Upper lobe of right lung (tissue), 1 donor: ENCODE data around the gene HS3ST2. TPM values are rescaled to one million over a fixed set of nuclear protein-coding genes. Genes with fewer than 3 reads are reported as not detected.

Experiments used
- ATAC-seq: fragments of 200-7000 bp; cut with Tn5 transposase; one replicate; pipeline ENCODE4 v1.9.1; 2020; ENCODE audit warnings: mild to moderate bottlenecking, moderate library complexity
- DNase-seq: peaks from one replicate; pipeline ENCODE4 v3.0.0-alpha.2; 2020
- H3K27ac ChIP-seq: fragments of 200-600 bp; one replicate; pipeline ENCODE4 v1.8.0; 2022
- H3K27me3 ChIP-seq: fragments of 200-600 bp; one replicate; pipeline ENCODE4 v1.8.0; 2022; ENCODE audit warnings: mild to moderate bottlenecking
- H3K36me3 ChIP-seq: fragments of 200-600 bp; one replicate; pipeline ENCODE4 v1.8.0; 2022
- H3K4me1 ChIP-seq: fragments of 200-600 bp; one replicate; pipeline ENCODE4 v1.8.0; 2022
- H3K4me3 ChIP-seq: fragments of 200-600 bp; one replicate; pipeline ENCODE4 v1.8.0; 2022; ENCODE audit warnings: mild to moderate bottlenecking
- H3K9me3 ChIP-seq: fragments of 200-600 bp; one replicate; pipeline ENCODE4 v1.8.0; 2022
- intact Hi-C: fragments of 100-400 bp; cut with DNase I; formaldehyde crosslinking; loops from one replicate; pipeline ENCODE4 v1.11.0; 2022
- total RNA-seq: library from RNA; stranded (reverse); fragmentation: NEBNext Ultra II Directional; extraction: Animal tissue kit (Norgen Biotek cat#: 25700); gene quantifications from one replicate; pipeline ENCODE4 v1.2.1, GENCODE V29; 2021
- TF ChIP-seq, protein P1 (sequence below): fragments of 200-600 bp; IDR thresholded peaks from one replicate; pipeline ENCODE4 v1.8.0; 2022; ENCODE audit warnings: antibody characterized with exemption
- donor health status: DM: no; HTN: yes; CAD: no; lungs with severe emphysema.

The HS3ST2 gene
- total RNA-seq, 1 donor from 2014 or later: 9.6 TPM

DNA sequence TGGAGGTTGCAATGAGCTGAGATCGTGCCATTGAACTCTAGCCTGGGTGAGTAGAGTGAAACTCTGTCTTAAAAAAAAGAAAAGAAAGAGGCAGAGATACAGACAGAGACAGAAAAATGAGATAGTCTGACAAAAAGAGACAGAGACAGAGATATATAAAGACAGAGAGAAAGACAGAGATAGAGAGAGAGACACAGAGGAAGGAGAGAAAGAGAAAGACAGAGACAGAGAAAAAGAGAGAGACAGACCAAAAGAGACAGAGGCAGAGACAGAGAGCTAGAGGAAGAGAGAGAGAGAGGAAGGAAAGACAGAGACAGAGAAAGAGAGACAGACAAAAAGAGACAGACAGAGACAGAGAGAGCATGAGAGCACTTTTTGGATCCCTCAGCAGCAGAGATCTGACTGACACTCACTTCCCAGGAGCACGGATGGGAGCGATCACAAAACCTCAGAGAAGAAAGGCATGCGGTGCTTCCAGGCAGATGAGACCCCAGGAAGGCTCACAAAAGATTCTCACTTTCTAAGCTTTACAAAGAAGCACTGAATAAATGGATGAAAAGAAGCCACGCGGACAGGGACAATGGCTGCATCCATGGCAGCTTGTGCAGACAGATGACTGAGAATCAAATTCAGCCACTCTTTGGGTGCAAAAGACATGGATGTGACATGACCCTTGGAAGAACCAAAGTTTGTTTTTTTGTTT is 38.6 kb upstream of the HS3ST2 start:
- Histone ChIP-seq H3K4me1 (no peaks in the 10 kb centered on the region), H3K4me3 (no peak overlapping the region), H3K27ac (no peak overlapping the region), H3K27me3 (peaks cover 5% of the 10 kb centered on the region), H3K36me3 (no peaks in the 10 kb centered on the region), H3K9me3 (no peaks in the 10 kb centered on the region)
- intact Hi-C loops: no loop called here
- DNase-seq (no peak), ATAC-seq (no peak)
- TF ChIP-seq, protein P1, sequence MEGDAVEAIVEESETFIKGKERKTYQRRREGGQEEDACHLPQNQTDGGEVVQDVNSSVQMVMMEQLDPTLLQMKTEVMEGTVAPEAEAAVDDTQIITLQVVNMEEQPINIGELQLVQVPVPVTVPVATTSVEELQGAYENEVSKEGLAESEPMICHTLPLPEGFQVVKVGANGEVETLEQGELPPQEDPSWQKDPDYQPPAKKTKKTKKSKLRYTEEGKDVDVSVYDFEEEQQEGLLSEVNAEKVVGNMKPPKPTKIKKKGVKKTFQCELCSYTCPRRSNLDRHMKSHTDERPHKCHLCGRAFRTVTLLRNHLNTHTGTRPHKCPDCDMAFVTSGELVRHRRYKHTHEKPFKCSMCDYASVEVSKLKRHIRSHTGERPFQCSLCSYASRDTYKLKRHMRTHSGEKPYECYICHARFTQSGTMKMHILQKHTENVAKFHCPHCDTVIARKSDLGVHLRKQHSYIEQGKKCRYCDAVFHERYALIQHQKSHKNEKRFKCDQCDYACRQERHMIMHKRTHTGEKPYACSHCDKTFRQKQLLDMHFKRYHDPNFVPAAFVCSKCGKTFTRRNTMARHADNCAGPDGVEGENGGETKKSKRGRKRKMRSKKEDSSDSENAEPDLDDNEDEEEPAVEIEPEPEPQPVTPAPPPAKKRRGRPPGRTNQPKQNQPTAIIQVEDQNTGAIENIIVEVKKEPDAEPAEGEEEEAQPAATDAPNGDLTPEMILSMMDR: no peak

DNA sequence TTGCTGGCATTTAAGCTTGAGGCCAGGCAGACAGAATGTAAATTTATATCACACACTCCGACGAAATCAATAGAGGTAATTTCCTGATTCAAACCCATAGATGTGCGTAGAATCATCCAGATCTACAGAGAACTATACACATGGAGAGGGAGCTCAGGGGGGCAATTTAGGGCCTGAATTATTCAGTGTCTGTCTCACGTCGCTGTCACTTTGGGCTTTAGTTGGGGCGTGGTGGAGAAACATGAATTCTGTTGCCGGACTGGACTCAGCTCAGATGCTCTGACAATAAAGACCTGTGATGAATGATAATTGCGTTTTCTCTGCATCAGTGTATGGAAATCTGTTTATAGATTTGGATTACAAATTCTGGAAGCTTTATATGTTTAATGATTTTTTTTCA is 32.5 kb upstream of the HS3ST2 start:
- intact Hi-C loops: no loop called here
- no peak overlapping the region for H3K27ac ChIP-seq
- DNase-seq: no peak
- no peak overlapping the region for H3K4me3 ChIP-seq
- TF ChIP-seq, protein P1: no peak
- H3K4me1 ChIP-seq: no peaks in the 10 kb centered on the region
- H3K36me3 ChIP-seq: no peaks in the 10 kb centered on the region
- ATAC-seq: no peak
- no peaks in the 10 kb centered on the region for H3K9me3 ChIP-seq
- no peaks in the 10 kb centered on the region for H3K27me3 ChIP-seq

DNA sequence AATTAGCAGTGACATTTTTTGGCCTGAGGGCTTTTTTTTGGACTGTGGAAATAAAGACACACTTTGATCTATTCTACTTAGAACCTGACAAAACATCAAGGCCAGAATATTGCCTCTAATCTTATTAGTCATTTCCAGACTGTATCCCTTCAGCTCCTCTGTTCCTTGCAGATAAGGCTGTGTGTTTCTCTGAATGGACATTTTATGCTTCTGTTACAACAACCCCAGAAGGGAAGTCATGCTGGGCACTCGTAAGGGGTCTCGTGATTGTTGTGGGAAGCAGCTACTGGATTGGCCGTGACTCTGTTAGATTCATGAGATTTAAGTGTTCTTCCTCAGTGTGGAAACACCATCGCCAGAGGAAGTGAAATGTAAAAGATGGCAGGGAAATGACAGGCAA is 31.6 kb upstream of the HS3ST2 start:
- intact Hi-C loops: no loop called here
- no peaks in the 10 kb centered on the region for H3K36me3 ChIP-seq
- no peaks in the 10 kb centered on the region for H3K9me3 ChIP-seq
- H3K4me3 ChIP-seq: no peak overlapping the region
- no peaks in the 10 kb centered on the region for H3K4me1 ChIP-seq
- no peaks in the 10 kb centered on the region for H3K27me3 ChIP-seq
- TF ChIP-seq, protein P1: no peak
- ATAC-seq (peak; percentile 80), DNase-seq (no peak)
- H3K27ac ChIP-seq: no peak overlapping the region

DNA sequence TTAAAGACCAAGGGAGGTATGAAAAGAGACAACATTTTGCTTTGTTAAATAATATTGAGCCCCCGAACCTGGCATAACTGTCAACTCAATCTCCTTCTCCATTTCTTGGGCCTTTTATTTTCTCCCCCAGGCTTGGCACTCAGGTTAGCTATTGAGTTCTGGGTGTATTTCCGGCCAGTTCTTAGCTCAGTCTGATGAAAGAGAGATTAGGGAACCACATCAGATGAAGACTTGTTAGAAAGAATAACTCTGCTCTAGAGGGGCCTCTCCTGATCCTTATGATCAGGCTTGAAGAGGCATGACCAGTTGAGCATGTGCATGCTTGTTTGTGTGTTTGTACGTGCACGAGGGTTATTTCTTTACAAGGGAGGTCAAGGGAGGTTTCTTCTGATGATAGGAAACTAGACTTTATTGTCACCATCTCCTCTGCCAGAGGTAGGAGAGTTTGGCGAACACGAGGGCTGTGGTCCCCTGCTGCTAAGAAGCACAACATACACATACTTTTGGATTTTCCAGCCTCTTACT is 29.2 kb upstream of the HS3ST2 start:
- no peaks in the 10 kb centered on the region for H3K9me3 ChIP-seq
- H3K27me3 ChIP-seq: no peaks in the 10 kb centered on the region
- DNase-seq (no peak), ATAC-seq (no peak)
- no peaks in the 10 kb centered on the region for H3K36me3 ChIP-seq
- H3K4me3 ChIP-seq: no peak overlapping the region
- TF ChIP-seq, protein P1: no peak
- H3K4me1 ChIP-seq: no peaks in the 10 kb centered on the region
- intact Hi-C loops: no loop called here
- H3K27ac ChIP-seq: no peak overlapping the region

DNA sequence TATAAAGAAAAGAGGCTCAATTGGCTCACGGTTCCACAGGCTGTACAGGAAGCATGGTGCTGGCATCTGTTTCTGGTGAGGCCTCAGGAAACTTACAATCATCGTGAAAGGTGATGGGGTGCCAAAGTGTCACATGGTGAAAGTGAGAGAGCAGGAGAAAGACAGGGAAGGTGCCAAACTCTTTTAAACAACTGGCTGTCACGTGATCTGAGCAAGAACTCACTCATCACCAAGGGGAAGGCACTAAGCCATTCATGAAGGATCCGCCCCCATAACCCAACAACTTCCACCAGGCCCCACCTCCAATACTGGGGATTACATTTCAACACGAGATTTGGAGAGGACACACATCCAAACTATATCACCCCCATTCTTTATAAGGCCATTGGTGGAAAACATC is 28.4 kb upstream of the HS3ST2 start:
- H3K9me3 ChIP-seq: no peaks in the 10 kb centered on the region
- TF ChIP-seq, protein P1: no peak
- intact Hi-C loops: no loop called here
- ATAC-seq: no peak
- DNase-seq: no peak
- no peaks in the 10 kb centered on the region for H3K36me3 ChIP-seq
- H3K27ac ChIP-seq: no peak overlapping the region
- no peak overlapping the region for H3K4me3 ChIP-seq
- no peaks in the 10 kb centered on the region for H3K27me3 ChIP-seq
- no peaks in the 10 kb centered on the region for H3K4me1 ChIP-seq
